GM12874 (cell line): ENCODE data around the gene MPI.

Experiments used
- TF ChIP-seq, protein P1 (sequence below): IDR thresholded peaks from 2 replicates; pipeline ENCODE4 v1.5.1; 2011; ENCODE audit warnings: low read depth, mild to moderate bottlenecking, control low read depth, low read length, moderate library complexity; ENCODE audit not compliant: insufficient read depth

MPI gene

DNA sequence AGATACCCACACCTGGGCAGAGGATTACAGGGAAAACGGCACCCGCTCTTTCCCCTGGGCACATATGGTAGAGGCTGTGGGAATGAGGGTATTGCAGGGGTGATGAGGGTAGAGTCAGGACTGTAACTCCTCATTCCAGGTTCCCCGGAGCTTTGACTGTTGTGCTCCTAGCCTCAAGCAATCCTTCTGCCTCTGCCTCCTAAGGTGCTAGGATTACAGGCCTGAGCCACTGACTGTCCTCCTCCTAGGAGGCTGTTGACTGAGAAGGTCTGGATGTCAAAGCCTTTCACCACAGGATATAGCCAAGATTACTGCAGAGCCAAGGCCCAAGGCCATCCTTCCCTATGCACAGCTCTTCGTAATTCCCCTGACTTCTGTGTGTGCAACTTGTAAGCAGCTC is 1.1 kb upstream of the MPI start:
- TF ChIP-seq, protein P1, sequence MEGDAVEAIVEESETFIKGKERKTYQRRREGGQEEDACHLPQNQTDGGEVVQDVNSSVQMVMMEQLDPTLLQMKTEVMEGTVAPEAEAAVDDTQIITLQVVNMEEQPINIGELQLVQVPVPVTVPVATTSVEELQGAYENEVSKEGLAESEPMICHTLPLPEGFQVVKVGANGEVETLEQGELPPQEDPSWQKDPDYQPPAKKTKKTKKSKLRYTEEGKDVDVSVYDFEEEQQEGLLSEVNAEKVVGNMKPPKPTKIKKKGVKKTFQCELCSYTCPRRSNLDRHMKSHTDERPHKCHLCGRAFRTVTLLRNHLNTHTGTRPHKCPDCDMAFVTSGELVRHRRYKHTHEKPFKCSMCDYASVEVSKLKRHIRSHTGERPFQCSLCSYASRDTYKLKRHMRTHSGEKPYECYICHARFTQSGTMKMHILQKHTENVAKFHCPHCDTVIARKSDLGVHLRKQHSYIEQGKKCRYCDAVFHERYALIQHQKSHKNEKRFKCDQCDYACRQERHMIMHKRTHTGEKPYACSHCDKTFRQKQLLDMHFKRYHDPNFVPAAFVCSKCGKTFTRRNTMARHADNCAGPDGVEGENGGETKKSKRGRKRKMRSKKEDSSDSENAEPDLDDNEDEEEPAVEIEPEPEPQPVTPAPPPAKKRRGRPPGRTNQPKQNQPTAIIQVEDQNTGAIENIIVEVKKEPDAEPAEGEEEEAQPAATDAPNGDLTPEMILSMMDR, result no peak

- TF ChIP-seq, protein P1, result no peak
Observed at GRCh38 chr15:74889390-74889882, 406 bp upstream of the MPI start.

DNA sequence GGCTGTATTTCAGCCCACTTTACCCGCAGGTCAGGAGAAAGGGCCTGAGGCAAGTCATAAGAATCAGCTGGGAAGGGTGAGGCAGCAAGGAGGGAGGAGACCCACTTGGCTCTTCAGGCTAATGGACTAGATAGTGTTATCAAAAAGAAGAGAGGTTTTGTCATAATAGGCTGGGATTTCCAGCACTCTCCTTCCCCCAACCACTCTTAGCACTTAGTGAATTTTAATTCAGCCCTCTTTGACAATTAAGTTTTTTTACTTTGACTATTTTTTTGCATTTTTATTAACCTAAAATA is 771 bp downstream of the MPI start:
- TF ChIP-seq, protein P1, result no peak

DNA sequence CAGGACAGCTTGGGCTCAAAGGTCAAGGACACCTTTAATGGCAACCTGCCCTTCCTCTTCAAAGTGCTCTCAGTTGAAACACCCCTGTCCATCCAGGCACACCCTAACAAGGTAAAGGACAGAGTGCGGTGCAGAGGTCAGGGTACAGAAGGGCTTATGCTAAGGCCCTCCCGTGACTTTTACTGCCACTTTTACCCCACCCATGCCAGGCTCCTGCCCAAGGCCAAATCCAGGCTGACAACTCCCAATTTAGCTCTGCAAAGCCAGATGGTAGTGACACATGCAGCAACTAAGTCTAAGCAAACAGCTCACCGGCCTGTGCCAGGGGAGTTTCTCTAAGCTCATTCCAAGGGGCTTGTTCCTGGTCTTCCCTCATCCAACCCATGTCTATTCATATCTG is 1.6 kb downstream of the MPI start:
- TF ChIP-seq, protein P1, result no peak

DNA sequence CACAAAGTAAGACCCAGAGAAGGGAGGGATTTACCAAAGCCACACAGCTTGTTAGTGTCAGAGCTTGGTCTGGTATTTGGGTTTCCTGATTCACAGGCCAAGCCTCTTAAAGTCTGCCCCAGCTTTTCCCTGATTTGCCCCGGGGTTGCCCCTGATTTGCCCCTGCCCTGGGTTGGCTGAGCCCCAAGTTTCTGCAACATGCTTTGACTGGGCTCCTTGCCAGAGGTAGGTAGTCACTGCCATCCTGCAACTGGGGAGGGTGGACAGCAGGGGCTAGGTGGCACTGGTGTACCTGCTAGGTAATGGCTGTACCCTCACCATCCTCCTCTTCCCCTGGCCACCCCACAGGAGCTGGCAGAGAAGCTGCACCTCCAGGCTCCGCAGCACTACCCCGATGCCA is 2.5 kb downstream of the MPI start:
- TF ChIP-seq, protein P1, result no peak

- TF ChIP-seq, protein P1, result no peak
Observed at GRCh38 chr15:74892931-74893330, 3.1 kb downstream of the MPI start.

DNA sequence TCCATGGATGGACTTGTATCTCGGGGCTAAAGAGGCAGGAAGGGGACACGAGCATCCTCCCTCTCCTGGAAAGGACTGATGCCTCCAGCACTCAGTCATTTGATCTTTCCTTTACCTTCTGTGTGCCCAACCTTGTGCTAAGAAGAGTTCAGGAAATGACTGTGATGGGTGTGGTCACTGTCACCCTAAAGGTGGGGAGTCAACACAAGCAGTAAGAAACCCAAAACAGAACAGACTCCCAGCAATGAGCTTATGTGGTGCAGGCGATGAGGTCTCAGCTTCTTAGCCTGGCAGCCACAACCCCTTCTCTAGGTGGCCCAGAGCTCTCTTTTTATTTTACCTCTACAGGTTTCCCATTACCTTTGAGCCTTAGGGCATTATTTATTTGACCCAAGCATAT is 3.8 kb downstream of the MPI start:
- TF ChIP-seq, protein P1, result no peak

- TF ChIP-seq, protein P1, result no peak
Observed at GRCh38 chr15:74895830-74896229, 6.0 kb downstream of the MPI start.
